ENCODE results near the gene TANGO6. TPM values are rescaled to one million over a fixed set of nuclear protein-coding genes. Genes with fewer than 3 reads are reported as not detected.
A peak's percentile ranks its signal among the peaks of the same experiment; 100 is the strongest.

TANGO6 gene
- total and polyA plus RNA-seq, 2 of the 8 experiments (the other 6 are each of a cell fraction or from before 2014, with no cell fraction given), result 5.0 to 19.5 TPM

GRCh38 chr16:68823401-68824135 lies 19.8 kb upstream of the TANGO6 start:
- H3K4me1 ChIP-seq (replicated peaks in 1 of 4; ENCODE audit: control insufficient read depth in 3 of 4, insufficient read depth in 4 of 4, low read length in 3 of 4), result no peaks in the 10 kb centered on the region
- no peak overlapping the region for H3K18ac ChIP-seq (ENCODE audit: extremely low read depth, low read length)
- H2BK12ac ChIP-seq (ENCODE audit: low read depth, low read length), result no peak overlapping the region
- no peak overlapping the region for H4K91ac ChIP-seq (replicated peaks; ENCODE audit: insufficient read length, low read length)
- H3K79me2 ChIP-seq (ENCODE audit: control insufficient read depth in 1 of 2, insufficient read depth in 2 of 2, low read length in 2 of 2), result no peaks in the 10 kb centered on the region
- H2BK15ac ChIP-seq (ENCODE audit: low read length), result no peak overlapping the region
- no peak overlapping the region for H3K56ac ChIP-seq (replicated peaks; ENCODE audit: insufficient read length, low read depth, low read length)
- no peak overlapping the region for H3K4me3 ChIP-seq (ENCODE audit: extremely low read depth in 1 of 4, insufficient read depth in 2 of 4, low read depth in 3 of 4, low read length in 4 of 4)
- no peak overlapping the region for H4K5ac ChIP-seq (ENCODE audit: insufficient read length, low read depth, low read length)
- peaks cover 23 to 84% (median 66%) of the 10 kb centered on the region in 4 experiments for H3K36me3 ChIP-seq (ENCODE audit: control insufficient read depth in 2 of 4, insufficient read depth in 4 of 4, low read length in 3 of 4)
- FAIRE-seq (no peak), DNase-seq (ENCODE audit: low read depth in 1 of 2, low spot score in 2 of 2) (no peak)
- H3K23ac ChIP-seq (ENCODE audit: insufficient read length), result no peak overlapping the region
- no peak overlapping the region for H2BK20ac ChIP-seq (ENCODE audit: low read length)
- H3K23me2 ChIP-seq (ENCODE audit: low read depth, low read length), result no peaks in the 10 kb centered on the region
- H4K20me1 ChIP-seq (replicated peaks in 1 of 2; ENCODE audit: control insufficient read depth in 1 of 2, insufficient read depth in 2 of 2, low read length in 2 of 2), result no peaks in the 10 kb centered on the region
- H3K9me3 ChIP-seq (ENCODE audit: insufficient read depth in 2 of 2, low read depth in 1 of 2, low read length in 1 of 2), result no peaks in the 10 kb centered on the region
- no peak overlapping the region for H2BK120ac ChIP-seq (replicated peaks; ENCODE audit: low read depth, low read length)
- H3K27ac ChIP-seq (ENCODE audit: low read depth, low read length), result no peak overlapping the region
- no peaks in the 10 kb centered on the region for H3K79me1 ChIP-seq (ENCODE audit: low read depth, low read length)
- ChIA-PET POLR2A (ENCODE audit: partially characterized antibody) (interaction anchor here (0.6 to 1.7 kb wide), 6 partner anchors 9 to 504 kb away, joined by 3 to 5 read pairs (median 3); partner anchors contain the start of gene CDH1), CTCF (ENCODE audit: partially characterized antibody) (interaction anchor here (0.6 to 2.1 kb wide), 12 partner anchors 9 to 233 kb away, joined by 3 to 11 read pairs (median 4); partner anchors contain the start of gene CDH1)
- H2AFZ ChIP-seq (ENCODE audit: low read length), result no peak overlapping the region
- TF ChIP-seq CTBP2 (IDR thresholded peaks at IDR 0.05; ENCODE audit: borderline replicate concordance, insufficient read depth, insufficient read length, low read length), result no peak
- TF ChIP-seq, protein P1, sequence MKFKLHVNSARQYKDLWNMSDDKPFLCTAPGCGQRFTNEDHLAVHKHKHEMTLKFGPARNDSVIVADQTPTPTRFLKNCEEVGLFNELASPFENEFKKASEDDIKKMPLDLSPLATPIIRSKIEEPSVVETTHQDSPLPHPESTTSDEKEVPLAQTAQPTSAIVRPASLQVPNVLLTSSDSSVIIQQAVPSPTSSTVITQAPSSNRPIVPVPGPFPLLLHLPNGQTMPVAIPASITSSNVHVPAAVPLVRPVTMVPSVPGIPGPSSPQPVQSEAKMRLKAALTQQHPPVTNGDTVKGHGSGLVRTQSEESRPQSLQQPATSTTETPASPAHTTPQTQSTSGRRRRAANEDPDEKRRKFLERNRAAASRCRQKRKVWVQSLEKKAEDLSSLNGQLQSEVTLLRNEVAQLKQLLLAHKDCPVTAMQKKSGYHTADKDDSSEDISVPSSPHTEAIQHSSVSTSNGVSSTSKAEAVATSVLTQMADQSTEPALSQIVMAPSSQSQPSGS (IDR thresholded peaks at IDR 0.05; ENCODE audit: low read length), result no peak
- TF ChIP-seq JUND (IDR thresholded peaks at IDR 0.05; ENCODE audit: low read length), result peak; percentile 45; the same call in 1 of the 2 replicates
- TF ChIP-seq CHD1 (IDR thresholded peaks at IDR 0.05; ENCODE audit: low read depth, low read length), result no peak
- TF ChIP-seq TEAD4 (IDR thresholded peaks at IDR 0.05; ENCODE audit: low read depth, low read length), result peak; percentile 96
- 0 out of 2 replicates have a peak, but pooled peaks have one; percentile 47 for TF ChIP-seq TCF12 (IDR thresholded peaks at IDR 0.05; ENCODE audit: low read depth, low read length)
- peak; percentile 60; the same call in 1 of the 2 replicates for TF ChIP-seq BACH1 (IDR thresholded peaks at IDR 0.05; ENCODE audit: low read length)
- no peak overlapping the region for H3K4me2 ChIP-seq (ENCODE audit: insufficient read depth in 1 of 2, low read depth in 2 of 2, low read length in 2 of 2)
- no peak overlapping the region for H3K4ac ChIP-seq (replicated peaks; ENCODE audit: insufficient read length, low read depth, low read length)
- no peak overlapping the region for H3K14ac ChIP-seq (ENCODE audit: insufficient read length)
- H2AK5ac ChIP-seq (ENCODE audit: low read depth, low read length), result no peak overlapping the region
- H3K9ac ChIP-seq (replicated peaks in 1 of 4; ENCODE audit: extremely low read depth in 1 of 4, low read depth in 3 of 4, low read length in 3 of 4), result no peak overlapping the region
- no peaks in the 10 kb centered on the region for H3K27me3 ChIP-seq (replicated peaks in 1 of 4; ENCODE audit: control insufficient read depth in 3 of 4, extremely low read depth in 1 of 4, insufficient read depth in 3 of 4, low read length in 3 of 4)
- H2BK5ac ChIP-seq (ENCODE audit: low read depth, low read length), result no peak overlapping the region
- no peak overlapping the region for H4K8ac ChIP-seq (ENCODE audit: extremely low read depth, insufficient read depth, low read length)
- 85% methylated on average over 6 of the region's 8 CpGs; no CpG with 5 or more reads in 1 of the 2 experiments for WGBS, 2 experiments (ENCODE audit: extremely low coverage in 1 of 2, insufficient coverage in 1 of 2, insufficient read length in 1 of 2, insufficient replicate concordance in 2 of 2, low coverage in 1 of 2, low lambda C conversion rate in 2 of 2, missing lambda C conversion rate in 1 of 2)
